Mesenteric fat pad (tissue), 1 donor: ENCODE data around the gene CELF2. TPM values are rescaled to one million over a fixed set of nuclear protein-coding genes. Genes with fewer than 3 reads are reported as not detected.
"Not testable (repeated sequence)": the region's sequence is repeated elsewhere in the genome, so short reads cannot be mapped to it uniquely, and the experiment has no call there.

ENCODE experiments used
- DNase-seq: peaks from one replicate; pipeline ENCODE4 v3.0.0-alpha.2; 2020; ENCODE audit warnings: low spot score
- long read RNA-seq: library from polyadenylated mRNA; unstranded; transcript quantifications from one replicate; pipeline ENCODE4 v2.0.0, GENCODE V29; 2020
- total RNA-seq: library from RNA; stranded (reverse); fragmentation: NEBNext Ultra II Directional; extraction: Animal tissue kit (Norgen Biotek cat#: 25700); gene quantifications from one replicate; pipeline ENCODE4 v1.2.1, GENCODE V29; 2021
- donor health status: DM: yes; HTN: yes; CAD: no.

The CELF2 gene
- total RNA-seq: 93.9 TPM
- long read RNA-seq, partial matches to known transcripts: 51 of 161 reads
- long read RNA-seq, other reads (novel, unspliced or antisense): 110 of 161 reads

DNA sequence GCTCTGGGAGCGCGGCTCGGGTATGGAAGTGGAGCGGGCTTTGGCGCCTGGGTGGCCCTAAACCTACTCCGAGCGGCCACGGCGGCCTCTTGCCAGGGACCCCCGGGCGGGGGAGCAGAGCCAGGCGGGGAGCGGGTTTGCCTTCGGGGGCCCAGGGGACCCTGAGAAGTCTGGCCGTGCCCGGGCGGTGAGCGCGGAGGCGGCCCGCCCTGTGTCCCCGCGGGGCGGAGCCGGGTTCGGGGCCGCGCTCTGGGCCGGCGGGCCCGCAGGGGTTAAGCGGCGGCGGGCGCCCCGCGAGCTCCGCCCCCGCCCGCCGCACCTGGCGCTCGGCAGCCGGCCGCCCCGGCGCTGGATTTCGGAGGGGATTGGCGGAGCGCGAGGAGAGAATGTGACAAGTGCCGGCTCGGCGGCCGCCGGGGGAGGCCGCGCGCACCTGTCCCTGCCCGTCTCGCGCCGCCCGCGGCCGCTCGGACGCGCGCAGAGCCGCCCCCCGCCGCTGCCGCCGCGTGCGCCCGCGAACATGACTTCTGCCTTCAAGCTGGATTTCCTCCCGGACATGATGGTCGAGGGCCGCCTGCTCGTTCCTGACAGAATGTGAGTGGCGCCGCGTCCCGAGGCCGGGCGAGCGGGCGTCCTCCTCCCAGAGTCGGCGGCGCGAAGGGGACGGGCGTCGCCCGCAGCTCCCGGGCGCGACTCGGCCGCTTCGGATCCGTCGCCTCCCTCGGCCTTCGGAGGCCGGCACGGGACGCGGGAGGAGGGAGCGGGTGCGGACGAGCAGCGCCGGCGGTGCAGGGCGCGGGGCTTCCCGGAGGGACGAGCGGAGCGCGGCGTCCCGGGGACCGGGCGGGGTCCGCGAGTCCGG, at the start of gene CELF2:
Gene CELF2 (plus strand): TSS at position 303 of the 862 bp plus-strand sequence. CDS start 218 bp downstream, at position 521.
- peak; percentile 91 for DNase-seq

DNA sequence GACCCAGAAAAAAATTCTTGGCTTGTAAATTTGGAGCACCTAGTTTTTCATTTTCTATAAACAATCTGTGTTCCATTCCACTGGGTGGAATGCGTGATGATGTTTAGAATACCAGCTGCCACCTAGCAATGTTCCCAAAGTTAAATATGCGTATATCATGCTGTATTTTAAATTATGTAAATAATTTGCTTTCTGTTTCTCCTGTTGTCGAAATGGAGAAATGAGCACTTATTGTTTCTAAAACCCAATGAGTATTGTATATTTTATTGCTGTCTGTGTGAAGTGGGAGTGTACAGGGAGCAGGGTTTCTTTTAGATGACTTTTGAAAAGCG, 49.4 kb upstream of the CELF2 start:
- no peak for DNase-seq

DNA sequence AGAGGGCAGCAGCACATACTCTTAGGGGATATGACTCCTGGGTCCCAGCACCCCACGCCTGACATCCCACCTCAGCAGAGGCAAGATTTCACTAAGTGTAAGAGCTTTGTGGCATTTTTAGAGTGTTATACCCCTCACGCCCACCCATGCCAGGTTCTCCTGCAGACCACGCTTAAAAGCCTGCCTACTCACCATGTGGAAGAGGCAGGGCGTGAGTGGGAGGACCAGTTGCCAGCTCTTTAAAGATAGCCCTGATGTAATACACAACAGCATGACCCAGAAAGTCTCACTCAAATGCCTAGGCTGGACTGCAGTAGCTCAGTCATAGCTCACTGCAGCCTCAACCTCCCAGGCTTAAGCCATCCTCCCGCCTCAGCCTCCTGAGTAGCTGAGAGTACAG, 44.4 kb upstream of the CELF2 start:
- no peak for DNase-seq

DNA sequence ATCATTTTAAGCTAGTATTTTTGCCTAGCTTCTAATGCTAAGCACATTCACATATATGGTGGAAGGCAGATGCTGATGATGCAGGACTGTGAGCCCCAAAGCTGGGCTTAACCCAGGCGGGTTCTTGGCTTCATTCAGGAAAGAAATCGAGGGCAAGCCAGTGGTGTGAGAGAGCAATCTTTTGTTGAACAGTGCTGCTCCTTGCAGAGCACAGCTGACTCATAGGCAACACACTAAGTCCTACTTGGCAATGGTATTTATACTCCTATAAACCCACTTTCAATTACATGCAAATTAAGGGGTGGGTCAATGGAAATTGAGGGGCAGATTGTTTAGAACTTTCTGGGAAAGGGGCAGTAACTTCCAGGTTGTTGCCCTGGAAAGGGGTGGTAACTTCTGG, 42.0 kb upstream of the CELF2 start:
- DNase-seq: no peak

DNA sequence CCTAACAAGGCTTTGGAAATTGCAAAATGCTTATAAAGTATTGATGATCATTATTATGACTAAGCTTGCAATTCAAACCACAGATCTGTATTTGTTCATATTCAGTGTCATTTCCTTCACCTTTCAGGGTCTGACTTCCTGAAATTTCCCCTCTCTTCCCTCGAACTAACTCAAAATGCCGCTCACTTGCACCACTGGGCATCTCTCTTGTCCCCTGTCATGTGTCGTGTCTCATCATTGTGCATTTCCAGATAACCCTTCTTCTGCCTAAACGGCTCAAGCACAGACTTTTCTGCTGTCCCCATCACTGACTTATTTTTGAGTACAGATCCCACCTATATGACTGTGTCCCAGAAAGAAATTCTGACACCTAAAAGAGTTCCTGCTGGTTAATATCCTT, 41.0 kb upstream of the CELF2 start:
- DNase-seq: no peak

DNA sequence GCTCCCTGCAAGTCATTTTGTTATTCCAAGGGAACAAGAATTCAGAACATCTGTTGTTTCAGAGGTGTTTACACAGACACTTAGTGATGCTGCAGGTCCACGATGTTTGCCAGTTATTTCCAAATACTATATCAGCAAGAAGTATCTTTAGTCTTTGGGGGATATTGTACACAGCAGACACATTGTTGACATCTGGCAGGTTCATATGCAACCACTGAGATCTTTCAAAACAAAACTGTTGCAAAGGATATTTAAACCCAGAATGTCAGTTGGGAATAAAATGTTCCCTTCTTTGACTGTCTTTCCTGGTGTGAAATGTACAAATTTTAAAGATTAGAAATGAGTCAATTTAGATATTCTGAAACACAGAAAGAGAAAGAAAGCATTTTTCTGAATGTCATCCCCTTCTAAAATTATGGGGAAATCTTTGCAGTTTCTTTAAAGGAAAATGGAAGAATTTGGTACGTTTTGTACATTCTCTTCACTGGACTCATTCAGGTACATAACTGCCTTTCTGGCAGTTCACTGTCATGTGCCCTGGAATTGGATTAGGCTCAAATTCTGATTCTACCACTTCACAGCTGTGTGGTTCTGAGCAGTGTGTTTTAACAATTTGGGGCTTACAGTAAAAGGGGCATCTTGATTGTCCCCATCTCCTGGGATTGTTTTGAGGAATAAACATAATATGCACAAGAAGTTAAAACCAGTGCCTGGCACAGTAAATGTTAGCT, 40.3 kb upstream of the CELF2 start:
- DNase-seq: no peak

DNA sequence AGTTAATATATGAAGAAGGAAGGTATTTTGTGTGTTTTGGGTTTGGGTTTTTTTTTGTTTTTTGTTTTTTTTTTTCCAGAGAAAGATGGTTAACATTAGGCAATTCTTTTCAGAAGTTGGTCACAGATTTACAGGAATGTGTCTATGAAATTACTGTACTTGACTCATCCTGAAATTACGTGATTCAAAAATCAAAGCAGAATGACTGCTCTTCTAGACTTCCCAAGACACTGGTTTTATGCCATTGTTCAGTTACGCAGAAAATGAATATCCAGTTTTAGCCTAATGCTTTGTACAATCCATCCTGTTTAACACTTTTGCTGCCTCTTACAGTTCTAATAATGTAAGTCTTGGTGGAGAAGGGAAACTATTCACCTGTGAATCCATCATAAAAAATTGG, 39.7 kb upstream of the CELF2 start:
- DNase-seq: no peak

DNA sequence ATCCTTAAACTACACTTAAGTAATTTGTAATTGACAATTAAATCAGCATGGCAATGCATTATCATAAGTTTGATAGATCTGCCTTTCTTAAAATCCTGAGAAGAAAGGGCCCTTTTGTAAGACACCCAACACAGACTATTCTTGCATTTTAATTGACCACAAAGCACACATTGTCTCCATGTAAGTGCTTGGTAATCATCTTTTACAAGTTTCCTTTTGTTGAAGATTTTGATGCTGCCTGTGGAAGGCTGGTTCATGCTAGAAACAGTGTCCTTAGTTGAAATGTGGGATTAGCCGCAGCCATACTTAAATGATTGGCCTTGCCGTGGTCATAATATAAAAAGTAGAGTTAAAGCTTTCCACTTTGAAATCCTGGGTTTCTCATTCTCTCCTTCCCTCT, 32.3 kb upstream of the CELF2 start:
- DNase-seq: no peak

DNA sequence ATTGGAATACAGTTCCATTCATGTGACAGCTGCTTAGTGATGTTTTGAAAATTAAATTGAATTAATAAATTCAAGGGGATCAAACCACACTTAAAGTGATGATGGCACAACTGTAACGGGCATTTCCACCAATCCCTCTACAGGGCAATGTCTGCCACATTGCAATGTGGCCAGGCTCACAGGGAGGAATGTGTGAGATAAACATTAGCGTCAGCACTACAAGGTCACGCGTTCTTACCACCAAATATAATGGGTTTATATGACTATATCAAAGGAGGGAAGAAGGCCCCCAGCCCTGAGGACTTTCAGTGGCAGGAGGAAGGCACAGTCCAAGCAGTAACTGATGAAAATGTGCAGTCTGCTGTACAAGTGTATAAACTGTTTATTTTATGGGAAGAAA, 31.1 kb upstream of the CELF2 start:
- no peak for DNase-seq

DNA sequence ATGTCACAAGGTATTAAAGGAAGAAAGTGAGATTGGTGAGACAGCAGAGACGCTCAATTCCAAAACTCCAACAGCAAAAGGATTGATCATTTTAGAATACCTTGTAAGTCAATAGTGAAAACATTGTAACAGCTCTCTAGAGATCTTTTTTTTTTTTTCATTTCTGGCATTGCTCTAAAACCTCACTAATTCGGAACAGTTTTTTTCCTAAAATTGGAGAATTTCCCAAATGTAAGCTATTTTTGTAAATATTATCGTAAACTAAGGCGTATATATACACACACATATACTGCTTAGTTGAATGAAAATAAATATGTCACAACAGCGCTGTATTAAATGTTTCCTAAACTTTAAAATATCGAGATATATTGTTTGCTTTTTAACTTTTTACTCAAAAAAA, 30.6 kb upstream of the CELF2 start:
- DNase-seq: no peak

DNA sequence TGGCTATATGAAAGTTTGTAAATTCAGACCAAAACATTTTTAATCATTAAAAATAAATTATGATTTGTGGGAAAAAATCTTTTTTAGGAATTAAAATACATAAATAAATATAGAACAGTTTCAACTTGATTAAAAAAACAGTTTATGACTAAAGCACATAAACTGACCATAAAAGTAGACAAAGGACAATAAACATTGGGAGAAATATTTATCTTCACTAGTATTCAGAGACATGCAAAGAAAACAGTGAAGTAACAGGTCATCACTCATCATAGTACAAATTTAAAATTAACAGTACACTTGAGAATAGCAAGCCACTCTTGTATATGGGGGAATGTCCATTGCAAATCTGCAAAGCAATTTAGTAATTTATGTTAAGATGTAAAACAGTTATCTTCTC, 28.0 kb upstream of the CELF2 start:
- DNase-seq: no peak

DNA sequence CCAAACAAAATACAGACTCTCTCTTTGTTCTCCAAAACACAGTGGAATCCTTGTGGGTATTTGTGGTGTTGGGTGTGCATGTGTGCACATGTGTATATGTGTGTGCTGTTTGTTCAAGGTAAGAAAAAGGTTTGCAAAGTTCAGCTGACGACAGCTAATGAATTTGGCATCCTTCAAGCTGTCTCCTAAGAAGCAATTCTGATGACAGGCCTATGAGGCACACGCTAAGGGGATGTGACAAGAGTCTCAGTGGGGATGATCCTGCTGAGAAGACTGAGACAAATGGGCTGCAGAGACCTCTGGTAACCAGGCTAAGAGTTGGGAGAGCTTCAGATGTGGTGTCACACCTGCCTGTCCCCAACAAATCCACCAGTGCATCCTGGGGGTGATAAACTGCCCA, 26.5 kb upstream of the CELF2 start:
- no peak for DNase-seq

DNA sequence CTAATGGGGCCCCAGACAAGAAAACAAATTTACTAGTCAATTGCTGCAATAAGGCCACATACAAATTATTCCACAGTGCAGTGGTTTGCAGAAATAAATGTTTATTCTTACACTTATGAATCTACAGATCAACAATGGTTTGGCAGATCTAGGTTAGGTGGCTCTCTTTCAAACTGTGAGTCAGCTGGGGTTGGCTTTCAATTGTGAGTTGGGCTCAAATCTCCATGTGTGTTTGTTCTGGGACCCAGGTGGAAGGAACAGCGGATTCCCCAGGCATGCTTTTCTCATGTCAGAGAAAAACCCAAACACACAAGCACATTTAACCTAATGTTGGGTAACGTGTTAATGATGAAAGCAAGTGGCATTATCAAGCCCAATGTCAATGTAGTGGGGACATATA, 25.6 kb upstream of the CELF2 start:
- DNase-seq: no peak

DNA sequence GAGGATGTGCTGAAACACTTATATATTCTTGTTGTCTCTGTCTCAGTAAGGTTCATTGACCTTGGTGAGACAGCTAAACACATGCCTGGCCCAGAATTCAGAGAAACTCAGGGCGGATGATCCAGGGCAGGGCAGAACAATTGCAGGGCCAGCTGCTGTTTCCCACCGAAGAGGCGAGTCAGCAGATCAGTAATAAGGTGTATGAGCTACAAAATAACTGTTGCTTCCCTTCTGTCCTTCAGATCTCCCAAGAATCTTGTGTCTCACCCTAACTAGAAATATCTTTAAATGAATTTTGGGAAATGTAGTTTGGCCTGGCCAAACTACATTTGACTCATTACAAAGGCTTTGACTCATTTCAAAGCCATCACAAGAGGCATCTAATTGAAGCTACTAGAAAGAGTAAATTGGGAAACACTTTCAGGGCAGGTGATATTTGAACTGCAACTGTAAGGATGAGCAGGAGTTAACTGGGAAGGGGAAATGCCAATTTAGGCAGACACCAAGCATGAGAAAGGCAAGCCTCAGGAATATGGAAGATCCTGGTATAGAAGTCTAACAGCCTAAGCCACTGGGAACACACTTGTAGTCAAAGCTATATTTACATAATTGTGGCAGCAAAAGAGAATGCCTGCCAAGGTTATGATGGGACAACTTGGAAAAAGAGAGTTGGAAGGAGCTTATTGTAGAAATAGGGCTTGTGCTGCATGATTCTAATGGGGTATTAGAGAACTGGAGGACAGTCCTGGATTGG, 24.5 kb upstream of the CELF2 start:
- no peak for DNase-seq

DNA sequence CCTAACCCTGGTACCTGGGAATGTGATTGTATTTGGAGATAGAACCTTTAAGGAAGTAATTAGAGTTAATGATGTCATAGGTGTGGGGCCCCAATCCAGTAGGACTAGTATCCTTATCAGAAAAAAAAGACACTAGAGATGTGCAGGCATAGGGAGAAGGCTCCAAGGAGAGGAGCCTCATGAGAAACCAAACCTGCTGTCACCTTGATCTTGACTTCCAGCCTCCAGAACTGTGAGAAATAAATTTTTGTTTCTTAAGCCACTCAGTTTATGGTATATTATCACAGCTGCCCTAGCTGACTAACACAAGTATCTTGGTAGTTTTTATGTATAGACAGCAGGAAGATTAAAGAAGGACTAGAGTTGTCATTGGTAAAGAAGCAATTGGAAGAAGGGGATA, 23.9 kb upstream of the CELF2 start:
- DNase-seq: no peak

DNA sequence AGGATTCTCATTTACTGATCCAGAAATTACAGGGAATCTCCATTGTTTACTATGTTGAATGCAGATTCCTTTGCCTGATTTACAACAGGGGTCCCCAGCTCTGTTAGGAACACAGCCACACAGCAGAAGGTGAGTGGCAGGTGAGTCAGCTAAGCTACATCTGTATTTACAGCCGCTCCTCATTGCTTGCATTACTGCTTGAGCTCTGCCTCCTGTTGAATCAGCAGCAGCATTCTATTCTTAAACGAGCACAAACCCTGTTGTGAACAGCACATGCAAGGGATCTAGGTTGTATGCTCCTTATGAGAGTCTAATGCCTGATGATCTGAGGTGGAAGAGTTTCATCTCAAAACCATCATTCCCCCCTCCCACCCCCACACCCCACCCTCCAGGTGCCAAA, 23.3 kb upstream of the CELF2 start:
- no peak for DNase-seq

DNA sequence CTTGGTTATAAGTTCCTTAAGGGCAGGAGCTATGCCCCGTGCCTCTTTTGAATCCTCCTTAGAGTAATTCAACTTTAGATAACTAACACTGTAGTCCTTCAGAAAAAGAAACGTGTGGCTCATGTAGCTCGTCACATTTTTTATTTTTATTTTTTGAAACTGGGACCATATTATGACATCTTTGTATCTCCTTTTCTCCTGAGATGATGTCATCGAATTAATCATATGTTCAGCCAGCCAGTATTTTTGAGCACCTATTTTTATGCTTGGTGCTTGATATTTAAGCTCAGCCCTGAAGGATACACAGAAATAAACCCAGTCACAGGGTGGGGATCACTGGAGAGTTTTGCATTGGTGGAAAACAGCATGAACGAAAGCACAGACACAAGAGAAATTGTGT, 22.6 kb upstream of the CELF2 start:
- DNase-seq: no peak

DNA sequence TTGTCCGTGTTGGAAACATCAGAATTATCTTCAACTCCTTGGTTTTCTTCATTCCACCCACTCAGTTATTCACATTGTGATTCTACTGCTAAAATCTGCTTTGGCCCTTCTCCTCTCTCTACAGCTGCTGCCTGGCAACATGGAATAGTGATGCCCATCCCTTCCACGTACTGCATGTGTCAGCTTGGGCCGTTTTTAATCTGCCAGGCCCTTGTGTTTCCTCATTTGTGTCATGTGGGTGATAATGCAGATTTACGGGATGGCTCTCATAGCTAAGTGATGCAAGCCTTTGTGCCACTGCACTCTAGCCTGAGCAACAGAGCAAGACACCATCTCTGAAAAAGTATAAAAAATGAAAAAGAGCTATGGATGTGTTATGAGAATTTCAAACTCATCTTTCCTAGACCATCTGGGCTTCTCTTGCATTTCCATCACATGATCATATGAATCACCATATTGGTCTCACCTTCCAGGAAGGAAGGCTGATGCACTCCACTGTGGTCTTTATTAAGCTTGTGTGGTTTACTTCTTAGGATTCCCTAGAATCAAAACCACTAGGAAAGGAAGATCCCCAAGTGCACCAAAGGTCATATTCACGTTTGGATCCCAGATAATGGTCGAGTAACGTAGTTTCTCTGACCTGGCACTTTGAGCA, 20.6 kb upstream of the CELF2 start:
- no peak for DNase-seq

DNA sequence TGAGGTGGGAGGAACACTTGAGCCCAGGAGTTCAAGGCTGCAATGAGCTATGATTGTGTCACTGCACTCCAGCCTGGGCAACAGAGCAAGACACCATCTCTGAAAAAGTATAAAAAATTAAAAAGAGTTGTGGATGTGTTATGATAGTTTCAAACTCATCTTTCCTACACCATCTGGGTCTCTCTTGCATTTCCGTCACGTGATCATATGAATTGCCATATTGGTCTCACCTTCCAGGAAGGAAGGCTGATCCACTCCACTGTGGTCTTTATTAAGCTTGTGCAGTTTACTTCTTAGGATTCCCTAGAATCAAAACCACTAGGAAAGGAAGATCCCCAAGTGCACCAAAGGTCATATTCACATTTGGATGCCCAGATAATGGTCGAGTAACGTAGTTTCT, 18.2 kb upstream of the CELF2 start:
- DNase-seq: not testable (repeated sequence)

DNA sequence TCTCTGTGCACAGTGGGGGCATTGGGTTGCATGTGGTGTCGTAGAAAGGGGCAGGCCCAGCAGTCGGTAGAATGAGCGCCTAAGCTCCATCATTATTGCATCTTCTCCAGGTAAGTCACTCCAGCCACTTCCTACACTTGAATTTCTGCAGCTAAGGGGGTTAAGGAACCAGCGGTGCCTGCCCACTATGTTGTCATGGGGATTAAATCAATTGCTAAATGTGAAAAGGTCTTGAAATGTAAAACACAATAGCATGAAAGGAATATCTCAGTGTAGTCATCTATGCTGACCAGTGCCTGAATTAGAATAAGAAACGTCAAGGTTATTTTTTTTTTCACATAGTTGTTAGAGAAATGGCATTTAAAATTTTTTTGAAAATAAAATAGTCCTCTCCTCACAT, 15.2 kb upstream of the CELF2 start:
- no peak for DNase-seq

DNA sequence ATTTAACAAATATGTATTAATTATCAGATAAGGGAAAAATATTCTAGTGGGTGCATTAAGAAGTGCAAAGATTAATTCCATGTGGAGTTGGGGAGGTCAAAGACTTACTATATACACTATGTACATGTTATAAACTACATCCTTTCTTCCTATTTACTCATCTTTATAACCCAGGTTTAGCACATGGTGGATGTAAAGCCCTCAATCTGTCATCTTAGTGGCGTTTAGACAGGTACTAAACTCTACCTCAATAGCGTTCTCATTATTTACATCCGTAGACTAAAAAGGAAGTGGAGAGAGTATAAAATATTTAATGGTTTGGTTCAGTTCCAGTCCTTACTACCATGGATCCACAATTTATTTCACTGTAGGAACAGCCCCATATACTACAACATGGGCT, 14.8 kb upstream of the CELF2 start:
- DNase-seq: no peak

DNA sequence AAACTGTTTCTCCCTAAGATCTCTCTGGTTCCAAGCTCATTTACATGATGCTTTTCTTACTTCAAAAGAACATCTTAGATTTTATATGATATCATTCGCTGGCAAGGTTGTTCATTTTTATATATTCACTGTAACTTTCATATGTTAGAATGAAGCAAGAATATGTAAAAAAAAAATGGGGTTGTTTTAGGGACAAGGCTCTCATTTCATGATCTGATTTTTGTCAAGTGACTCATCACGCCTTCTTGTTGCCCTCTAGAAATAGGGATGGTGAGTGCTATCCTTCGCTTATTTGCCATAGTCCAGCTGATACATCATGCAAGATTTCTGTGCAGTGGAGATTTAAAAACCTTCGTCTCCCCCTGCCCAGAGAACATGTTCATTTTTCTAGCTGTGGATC, 14.0 kb upstream of the CELF2 start:
- no peak for DNase-seq
